HS-5 (cell line): Measurements from ENCODE around the gene KREMEN1.

Experiments used
- DNase-seq: peaks from one replicate; pipeline ENCODE4 v3.0.0-alpha.2; 2012; ENCODE audit warnings: low read depth

Gene KREMEN1

DNA sequence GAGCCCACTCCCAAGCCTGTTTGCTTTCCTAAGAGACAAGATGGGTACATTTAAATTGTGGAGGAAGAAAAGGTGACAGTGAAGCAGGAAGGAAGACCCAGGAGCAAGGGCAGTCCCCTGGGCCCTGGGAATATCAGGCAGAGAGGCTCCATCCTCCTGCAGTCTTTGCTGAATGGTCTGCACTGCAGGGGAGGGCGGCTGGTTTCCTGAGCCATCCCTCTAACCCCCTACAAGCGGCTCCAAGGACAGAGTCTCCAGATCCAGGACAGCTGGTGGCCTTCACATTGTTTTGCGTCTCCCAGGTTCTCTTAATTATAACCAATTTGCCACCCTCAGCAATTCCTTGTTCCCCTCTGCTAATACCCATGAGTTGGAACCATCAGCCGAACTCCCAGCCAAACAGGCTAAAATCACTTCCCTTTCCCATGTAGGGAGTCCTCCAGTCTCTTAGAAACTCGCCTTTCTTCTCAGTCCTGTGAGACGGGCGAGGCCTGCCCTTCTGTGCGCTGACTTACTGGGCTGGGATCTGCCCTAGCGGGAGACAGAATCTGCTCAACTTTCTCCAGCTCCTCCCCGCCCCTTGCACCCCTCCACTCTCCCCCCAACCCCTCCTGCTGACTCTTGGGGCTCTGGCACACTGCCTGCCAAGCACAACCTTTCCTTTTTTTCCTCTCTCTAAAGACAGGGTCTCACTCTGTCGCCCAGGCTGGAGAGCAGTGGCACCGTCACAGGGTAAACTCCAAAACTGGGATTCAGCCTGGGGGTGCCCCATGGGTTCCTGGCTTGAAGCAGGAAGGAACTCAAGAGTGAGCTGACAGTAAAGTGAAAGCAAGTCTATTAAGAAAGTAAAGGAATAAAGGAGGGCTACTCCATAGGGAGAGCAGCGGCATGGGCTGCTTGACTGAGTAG, 79.5 kb downstream of the KREMEN1 start:
- DNase-seq, result no peak

DNA sequence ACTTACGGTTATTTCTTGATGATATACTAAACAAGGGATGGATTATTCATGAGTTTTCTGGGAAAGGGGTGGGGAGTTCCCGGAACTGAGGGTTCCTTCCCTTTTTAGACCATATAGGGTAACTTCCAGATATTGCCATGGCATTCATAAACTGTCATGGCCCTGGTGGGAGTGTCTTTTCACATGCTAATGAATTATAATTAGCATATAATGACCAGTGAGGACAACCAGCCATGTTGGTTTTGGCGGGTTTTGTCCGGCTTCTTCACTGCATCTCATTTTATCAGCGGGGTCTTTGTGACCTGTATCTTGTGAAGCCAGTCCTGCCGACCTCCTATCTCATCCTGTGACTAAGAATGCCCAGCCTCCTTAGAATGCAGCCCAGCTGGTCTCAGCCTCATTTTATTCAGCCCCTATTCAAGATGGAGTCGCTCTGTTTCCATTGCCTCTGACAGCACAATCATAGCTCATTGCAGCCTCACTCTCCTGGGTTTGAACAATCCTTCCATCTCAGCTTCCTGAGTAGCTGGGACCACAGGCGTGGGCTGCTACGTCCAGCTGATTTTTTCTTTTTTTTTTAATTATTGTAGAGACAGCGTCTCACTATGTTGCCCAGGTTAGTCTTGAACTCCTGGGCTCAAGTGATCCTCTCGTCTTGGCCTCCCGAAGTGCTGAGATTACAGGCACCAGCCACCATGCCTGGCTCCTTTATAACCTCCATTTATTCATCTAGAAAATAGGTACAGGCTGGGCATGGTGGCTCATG, 80.3 kb downstream of the KREMEN1 start:
- DNase-seq, result no peak

DNA sequence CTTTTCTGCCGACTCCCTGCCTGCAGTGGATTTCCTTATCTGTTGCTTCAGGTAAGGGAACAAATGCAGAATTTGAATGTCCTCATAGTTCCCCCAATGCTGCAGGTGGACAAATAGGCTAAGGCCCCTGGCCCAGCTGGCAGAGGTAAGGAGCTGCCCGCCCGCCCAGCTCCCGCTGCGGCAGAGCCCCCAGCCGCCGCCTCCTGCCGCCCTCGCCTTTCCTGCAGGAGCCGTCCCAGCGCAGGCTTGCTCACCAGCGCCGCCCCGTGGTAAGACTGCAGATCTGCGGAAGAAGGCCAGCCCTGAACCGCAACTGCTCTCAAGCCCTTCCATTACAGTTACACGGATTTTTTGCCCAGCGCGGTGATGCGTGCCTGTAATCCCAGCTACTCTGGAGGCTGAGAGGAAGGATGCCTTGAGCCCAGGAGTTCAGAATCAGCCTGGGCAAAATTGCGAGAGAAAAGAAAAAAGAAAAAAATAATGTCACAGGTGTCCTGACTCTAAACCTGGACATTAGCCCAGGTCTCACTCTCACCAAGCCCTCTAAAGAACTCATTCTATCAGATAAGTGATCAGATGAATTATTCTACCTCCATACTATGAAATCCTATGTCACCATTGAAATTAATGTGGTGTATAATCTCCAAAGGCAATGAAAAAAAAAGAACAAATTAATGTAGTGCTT, 81.7 kb downstream of the KREMEN1 start:
- no peak for DNase-seq

DNA sequence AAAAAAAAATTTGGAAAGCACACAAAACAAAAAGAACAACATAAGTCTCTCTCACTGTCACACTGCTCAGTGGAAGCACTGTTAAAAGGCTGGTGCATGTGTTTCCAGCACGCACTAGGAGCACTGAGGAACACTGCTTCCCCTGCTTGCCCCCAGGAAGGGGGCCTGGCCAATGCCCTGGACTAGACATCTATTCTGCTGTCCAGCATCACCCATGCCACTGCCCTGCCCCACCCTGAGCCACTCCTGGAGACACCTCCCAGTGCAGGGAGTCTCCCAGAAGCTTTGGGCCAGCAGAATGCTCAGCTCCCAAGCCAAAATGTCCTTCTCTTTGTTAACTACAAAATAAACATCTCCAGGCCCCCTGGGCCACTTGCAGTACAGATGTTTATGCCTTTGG, 83.1 kb downstream of the KREMEN1 start:
- DNase-seq, result no peak

DNA sequence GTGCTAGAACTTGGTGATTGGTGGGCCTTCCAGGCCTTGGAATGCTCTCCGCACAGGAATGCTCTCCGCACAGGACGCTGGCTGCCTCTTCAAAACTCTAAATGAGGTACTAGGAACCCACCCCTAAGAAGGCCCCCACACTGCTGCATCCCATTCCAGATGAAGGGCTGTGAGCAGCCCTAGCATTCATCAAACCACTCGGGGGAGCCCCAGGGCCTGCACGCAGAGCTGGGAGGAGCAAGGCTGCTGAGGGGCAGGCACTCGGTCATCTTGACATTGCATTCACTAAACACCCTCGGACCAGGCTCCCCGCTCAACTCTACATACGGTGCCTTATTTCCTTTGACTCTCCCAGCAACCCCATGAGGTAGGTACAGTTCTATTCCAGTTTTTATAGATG, 83.7 kb downstream of the KREMEN1 start:
- DNase-seq, result no peak

DNA sequence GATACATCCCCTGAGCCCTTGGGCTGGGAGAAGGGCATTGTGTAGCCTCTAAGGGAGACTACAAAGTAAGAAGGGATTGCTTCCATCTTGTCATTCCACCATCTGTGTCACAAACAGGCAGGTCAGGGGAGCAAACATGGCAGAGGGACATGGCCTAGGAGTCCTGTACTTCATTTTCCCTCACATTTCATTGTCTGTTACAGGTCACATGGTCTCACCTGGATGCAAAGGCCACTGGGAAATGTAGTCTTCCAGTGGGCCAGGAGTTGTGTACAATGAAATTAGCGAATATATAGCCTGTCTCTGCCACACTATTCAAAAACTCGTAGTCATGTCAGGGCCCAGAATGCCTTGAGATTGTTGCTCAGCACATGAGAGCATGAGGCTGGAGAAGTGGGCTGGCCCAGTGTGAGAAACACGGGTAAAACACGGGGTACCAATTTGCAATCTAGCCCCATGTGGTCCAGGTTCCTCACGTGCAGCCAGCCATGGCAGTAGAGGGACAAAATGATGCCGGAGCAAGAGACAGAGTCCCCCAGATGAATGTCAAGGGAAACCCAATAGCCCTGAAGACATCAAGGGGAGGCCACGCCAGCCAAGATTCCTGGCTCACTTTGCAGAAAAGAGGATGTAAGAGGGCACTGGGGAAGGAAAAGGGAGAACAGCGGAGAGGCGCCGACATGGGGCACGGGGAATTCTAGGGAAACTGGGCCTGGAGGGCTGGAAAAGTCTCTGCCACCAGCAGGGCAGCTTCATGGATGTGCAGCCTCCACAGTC, 85.1 kb downstream of the KREMEN1 start:
- DNase-seq, result no peak

DNA sequence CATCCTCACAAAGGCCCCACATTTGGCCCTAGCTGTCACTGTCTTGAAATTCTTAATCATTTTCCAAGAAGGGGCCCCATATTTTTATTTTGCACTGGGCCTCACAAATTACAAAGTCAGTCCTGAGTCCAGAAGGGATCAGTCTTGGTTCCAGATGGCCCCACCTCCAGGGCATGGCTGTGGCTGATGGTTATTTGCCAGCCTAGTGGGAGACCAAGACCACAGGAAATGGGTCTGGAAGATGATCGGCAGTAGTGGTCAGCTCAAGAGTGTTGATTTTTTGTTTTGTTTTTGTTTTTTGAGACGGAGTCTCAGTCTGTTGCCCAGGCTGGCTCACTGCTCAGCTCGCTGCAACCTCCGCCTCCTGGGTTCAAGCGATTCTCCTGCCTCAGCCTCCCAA, 85.7 kb downstream of the KREMEN1 start:
- no peak for DNase-seq

DNA sequence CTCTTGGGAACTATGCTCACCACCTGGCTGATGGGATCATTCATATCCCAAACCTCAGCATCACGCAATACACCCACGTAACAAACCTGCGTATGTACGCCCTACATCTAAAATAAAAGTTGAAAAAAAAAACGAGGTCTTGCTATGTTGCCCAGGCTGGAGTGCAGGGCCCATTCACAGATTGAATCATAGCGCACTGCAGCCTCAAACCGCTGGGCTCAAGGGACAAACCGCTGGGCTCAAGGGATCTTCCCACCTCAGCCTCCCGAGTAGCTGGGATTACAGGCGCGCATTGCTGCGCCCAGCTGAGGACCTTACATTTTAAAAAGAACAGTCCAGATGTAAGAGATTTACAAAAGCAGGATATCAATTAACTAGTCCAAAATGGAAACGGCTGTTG, 91.0 kb downstream of the KREMEN1 start:
- no peak for DNase-seq

DNA sequence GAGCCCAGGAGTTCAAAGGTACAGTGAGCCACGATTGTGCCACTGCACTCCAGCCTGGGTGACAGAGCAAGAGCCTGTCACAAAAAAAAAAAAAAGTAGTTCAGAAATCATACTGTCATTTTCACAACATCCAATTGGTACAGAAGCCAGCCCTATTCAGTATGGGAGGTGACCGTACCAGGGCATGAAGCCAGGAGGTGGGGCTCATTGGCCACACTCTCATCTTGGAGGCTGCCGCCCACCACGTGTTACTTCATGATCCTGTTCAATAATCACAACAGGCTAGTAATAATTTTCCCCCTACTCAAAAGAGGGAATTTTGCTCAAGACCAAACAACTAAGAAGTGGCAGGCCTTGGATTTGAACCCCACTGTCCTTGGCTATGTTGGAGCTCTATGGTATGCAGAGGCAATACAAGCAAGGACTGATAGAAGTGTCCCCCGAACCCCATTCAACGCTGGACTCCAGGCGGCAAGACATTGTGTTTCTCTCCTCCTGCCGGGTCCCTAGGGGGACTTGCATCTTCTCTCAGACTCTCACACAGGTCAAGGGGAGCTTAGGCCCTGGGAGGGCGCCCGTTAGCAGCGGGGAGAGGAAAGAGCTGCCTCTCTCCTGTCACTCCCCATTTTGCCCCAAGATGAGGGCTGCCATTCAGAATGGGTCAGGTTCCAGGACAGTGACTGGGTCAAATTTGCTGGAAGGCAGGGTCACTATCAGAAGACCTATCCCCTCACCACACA, 92.7 kb downstream of the KREMEN1 start:
- no peak for DNase-seq

DNA sequence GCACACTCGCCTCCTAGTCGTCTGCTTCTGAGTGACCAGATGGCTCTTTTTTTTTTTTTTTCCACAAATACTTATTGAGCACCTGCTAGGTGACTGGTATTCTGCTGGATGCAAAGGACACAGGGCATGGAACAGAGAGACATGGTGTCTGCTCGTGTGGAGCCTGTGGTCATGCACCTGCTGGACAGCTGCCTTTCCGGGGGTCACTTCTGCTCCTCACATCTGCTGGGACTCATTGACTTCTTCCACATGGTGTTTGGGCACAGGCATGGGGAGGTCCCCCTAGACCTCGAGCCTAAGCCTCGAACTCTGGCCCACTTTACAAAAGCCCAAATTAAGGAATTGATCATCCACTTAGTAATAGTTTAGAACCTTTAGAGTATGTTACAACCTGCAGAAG, 93.3 kb downstream of the KREMEN1 start:
- no peak for DNase-seq

DNA sequence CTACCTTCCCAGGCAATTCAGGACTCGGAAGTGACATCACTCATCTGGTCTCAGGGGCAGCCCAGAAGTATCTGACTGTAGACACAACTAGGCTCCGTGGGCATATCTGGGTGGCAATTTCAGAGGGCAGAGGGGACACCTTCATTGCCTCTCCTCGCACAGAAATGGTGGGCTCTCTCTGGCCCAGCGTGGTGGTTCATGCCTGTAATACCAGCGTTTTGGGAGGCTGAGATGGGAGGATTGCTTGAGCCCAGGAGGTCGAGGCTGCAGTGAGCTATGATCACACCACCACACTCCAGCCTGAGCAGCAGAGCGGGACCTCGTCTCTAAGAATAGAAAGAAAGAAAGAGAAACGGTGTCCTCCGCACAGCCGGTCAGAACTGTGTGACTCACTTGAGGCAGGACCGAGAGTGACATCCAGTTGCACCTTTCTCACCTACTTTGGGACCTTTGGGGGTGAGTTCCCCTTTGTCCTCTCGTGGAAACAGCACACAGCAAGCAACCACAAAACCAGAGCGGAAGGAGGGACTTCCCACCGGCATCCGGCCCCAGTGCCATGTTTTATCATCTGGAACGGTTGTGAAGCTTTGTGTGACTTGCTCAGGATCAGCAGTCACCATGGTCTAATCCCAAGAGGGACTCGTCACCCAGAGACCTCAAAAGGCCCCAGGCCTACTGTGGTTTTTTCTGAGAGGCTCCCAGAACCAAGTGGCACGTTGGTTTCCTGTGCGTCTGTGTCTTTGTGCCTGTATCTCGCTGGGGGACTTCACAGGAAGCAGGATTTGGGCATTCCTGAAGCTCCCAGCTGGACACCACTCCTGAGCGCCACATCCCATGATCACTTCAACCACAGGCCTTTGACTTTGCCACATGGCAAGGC, 94.4 kb downstream of the KREMEN1 start:
- no peak for DNase-seq

DNA sequence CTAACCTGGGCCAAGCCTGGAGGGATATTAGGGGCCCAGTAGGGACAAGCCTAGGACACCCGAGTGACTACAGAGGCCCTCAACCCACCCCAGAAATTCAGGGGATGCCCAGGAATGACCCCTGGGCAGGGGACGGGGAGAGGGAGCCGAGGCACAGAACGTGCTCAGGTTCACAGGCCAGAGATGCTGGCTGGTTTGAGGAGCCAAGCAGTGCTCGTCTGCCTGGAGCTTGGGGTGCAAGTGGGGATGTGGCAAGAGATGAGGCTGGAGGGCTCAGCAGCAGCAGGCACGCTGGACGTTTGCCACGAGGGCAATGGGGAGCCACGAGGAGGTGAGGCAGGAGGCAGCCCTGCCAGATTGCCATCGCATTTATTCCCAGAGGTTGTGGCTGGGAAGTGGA, 98.9 kb downstream of the KREMEN1 start:
- DNase-seq, result no peak

DNA sequence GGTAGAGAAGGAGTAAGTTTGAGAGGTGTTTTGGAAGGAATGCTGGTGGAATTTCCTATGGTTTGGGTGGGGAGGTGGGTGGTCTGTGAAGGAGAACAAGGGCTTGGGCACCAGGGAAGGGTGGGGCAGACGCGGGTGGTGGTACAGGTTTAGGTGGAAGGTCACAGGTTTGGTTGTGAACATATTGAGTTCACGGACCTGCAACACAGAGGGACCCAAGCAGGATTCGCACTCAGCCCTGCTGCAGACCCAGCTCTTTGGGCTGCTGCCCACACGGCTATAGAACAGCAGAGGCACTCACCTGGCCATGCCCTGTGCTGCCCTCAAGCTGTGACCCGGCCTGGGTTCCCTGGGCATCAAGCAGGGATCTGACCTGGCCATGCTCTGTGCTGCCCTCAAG, 99.4 kb downstream of the KREMEN1 start:
- no peak for DNase-seq

DNA sequence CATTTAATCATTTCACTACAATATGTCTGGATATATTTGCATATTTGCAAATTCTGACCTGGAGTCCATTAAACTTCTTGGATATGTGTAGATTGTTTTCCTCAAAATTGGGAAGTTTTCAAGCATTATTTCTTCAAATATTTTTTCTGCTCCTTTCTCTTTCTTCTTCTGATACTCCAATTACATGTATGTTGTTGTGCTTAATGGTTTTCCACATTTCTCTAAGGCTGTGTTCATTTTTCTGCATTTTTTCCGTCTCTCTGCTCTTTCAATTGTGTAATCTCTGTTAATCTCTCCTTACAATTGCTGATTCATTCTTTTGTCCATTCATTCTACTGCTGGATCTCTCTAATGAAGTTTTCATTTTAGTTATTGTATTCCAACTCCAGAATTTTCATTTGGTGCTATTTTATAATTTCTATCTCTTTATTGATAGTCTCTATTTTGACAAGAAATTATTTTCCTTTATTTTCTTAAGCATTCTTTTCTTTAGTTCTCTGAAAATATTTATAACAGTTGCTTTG, 102.5 kb downstream of the KREMEN1 start:
- no peak for DNase-seq

DNA sequence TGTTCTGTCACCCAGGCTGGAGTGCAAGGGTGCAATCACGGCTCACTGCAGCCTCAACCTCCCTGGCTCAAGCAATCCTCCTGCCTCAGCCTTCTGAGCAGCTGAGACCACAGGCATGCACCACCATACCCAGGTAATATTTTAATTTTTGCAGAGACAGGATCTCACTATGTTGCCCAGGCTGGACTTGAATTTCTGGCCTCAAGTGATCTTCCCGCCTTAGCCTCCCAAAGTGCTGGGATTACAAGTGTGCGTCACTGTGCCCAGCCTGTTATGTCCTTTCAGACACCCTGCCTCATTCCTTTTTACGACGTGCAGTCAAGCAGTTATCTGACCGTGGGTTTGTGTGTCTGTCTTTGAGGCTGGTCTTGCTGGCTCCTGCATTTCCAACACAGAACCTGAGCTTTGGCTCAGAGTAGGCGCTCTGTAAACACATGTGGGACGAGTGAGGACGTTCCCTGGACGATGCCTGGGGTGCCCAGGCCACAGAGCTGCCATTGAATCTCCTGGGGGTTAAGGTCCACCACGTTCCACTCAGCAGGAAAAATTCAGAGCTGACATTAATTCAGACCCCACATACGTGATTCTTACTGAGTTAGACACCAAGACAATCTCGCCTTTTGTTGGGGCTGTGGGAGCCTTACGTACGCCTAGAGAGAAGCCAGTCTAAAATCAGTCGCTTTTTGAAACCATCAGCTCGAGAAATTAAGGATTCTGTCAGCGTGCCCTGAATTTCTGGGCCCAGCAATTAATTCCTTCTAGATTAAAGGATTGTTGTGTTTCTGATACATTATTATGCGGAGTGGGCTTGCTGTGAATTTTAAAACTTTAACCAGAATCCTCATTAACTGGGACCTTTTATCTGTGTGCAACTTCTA, 111.4 kb downstream of the KREMEN1 start:
- DNase-seq, result no peak

DNA sequence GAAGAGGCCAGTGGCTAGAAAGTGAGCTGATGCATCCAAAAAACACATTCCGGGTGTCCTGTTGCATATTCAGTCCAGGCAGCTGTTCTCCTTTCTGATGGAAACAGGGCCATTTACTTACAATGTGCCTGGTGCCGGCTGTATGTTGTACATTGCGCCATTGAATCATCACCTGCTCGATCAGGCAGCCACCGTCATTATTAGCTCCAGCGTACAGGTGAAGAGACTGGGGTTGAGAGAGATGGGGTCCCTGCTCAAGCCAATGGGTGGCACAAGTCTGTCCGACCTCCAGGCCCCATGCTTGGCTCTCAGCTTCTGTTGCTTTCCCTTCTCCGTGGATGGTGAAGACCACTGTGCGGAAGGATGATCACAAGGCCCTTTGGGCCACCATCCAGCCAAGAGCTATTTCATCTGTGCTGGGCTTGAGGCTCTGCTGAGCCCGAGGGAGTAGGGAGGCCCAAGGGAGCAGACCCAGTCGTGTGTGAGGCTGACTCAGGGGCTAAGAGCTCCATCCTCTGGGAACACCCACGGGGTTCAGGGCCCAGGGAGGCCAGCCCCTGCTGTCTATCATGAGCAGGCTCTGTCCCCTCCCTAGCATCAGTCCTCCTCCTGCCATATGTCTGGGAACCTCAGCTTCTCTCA, 112.1 kb downstream of the KREMEN1 start:
- no peak for DNase-seq

DNA sequence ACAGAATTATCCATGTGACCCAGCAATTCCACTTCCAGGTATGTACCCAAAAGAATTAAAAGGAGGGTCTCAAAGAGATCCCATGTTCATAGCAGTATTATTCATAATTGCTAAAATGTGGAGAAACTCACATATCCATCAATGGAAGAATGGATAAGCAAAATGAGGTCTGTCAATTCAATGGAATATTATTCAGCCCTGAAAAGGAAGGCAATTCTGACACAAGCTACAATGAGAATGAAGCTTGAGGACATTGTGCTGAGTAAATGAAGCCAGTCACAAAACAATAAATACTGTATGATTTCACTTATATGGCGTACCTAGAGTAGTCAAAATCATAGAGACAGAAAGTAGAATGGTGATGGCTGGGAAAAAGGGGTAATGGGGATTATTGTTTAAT, 113.5 kb downstream of the KREMEN1 start:
- no peak for DNase-seq

DNA sequence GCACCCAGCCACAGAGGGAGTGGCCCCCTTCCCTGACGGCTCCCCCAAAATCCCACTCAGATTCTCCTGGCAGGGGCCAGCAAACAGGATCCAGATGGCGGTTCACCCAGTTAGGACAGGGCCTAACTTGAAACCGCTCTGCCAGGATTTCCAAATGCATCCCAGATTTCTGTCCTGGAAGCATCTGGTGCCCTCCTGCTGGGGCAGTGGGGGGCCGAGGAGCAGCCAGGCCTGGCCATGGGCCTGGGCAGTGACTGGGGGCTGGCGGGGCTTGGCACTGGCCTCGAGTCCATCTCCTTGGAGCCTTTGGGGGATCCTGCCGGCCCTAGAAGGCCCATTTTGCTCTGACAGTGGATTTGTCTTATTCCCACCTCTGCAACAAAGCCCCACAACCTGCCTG, 115.0 kb downstream of the KREMEN1 start:
- no peak for DNase-seq

DNA sequence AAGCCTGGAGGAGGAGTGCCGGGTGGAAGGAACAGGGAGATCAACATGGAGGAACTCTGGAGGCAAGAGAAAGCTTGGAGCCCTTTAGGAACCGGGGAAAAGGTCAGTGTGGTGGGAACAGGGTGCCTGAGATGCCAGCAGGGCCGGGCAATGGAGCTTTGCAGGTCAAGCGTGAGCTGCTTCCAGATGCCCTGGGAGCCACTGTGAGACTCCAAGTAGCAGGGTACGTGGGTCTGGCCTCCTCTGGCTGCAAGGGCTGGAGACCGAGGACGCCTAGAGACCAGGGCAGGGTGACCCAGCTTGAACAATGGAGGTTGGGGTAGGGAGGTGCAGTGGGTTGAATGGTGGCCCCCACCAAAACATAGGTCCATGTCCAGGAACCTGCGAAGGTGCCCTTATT, 117.2 kb downstream of the KREMEN1 start:
- DNase-seq, result no peak
